HCT116 (cell line): ENCODE measurements around the gene RIT2. TPM values are rescaled to one million over a fixed set of nuclear protein-coding genes. Genes with fewer than 3 reads are reported as not detected.

Experiments
- ATAC-seq: fragments of 200-7000 bp; cut with Tn5 transposase; 2 replicates; pipeline ENCODE4 v1.9.1; 2020; ENCODE audit warnings: mild to moderate bottlenecking, moderate library complexity
- BruUV-seq: library from RNA; stranded (reverse); fragments of 400-500 nt; replicated peaks from 2 replicates; lab custom pipeline; 2021; lab: Mats Ljungman, UMichigan
- CTCF ChIA-PET: fragments of 300-600 bp; sonication (Branson Sonifier 250); formaldehyde crosslinking; loops from one replicate; lab custom pipeline; 2021; ENCODE audit warnings: antibody characterized with exemption; lab: Charles Lee
- POLR2A ChIA-PET: fragments of 300-600, 350-600 bp; sonication (Branson Sonifier 250); formaldehyde crosslinking; loops from one replicate; lab custom pipeline; 2021; ENCODE audit warnings: antibody characterized with exemption; lab: Charles Lee
- RAD21 ChIA-PET, 2 experiments: fragments of 300-600 bp; sonication (Branson Sonifier 250); formaldehyde crosslinking; loops; one replicate each; lab custom pipeline; 2023; ENCODE audit warnings: low total read pairs in 2 of 2; ENCODE audit not compliant: uncharacterized antibody in 2 of 2, unreplicated experiment in 2 of 2, low non-redundant PET in 1 of 2; lab: Charles Lee
- DNase-seq: peaks from one replicate; pipeline ENCODE4 v3.0.0-alpha.2; 2010; ENCODE audit warnings: low read depth, low spot score
- H2AFZ ChIP-seq: fragments of 200-600 bp; shearing (Covaris generic), sonication (generic); 2 replicates; pipeline ENCODE4 v1.6.1; 2017; ENCODE audit warnings: low read depth, mixed run types, mixed read lengths, antibody characterized with exemption, low read length; ENCODE audit not compliant: poor library complexity, severe bottlenecking
- H3K27ac ChIP-seq: 2 replicates; pipeline ENCODE4 v1.5.1; 2012; ENCODE audit warnings: low read depth, low read length
- H3K27me3 ChIP-seq: fragments of 200-600 bp; sonication (generic); 2 replicates; pipeline ENCODE4 v1.6.1; 2016; ENCODE audit warnings: mixed run types, low read length, mixed read lengths; ENCODE audit not compliant: insufficient read depth
- H3K36me3 ChIP-seq, 2 experiments: fragments of 200-500 bp in 1 of 2; fragments of 200-600 bp in 1 of 2; sonication (Bioruptor generic) in 1 of 2; sonication (generic) in 1 of 2; 2 replicates each; pipeline versions ENCODE4 v1.5.1 to v1.6.1; 2014 to 2016; ENCODE audit warnings: low read length in 2 of 2, inconsistent platforms in 1 of 2, mixed read lengths in 1 of 2, mixed run types in 1 of 2; ENCODE audit not compliant: insufficient read depth in 2 of 2, control insufficient read depth in 1 of 2
- H3K4me1 ChIP-seq, 2 experiments: fragments of 200-600 bp in 1 of 2; sonication (generic) in 1 of 2; 2 replicates each; pipeline versions ENCODE4 v1.5.1 to v1.6.1; 2012 to 2017; ENCODE audit warnings: low read length in 2 of 2, inconsistent platforms in 1 of 2, mild to moderate bottlenecking in 1 of 2, mixed read lengths in 1 of 2, mixed run types in 1 of 2, moderate library complexity in 1 of 2; ENCODE audit not compliant: insufficient read depth in 2 of 2, control insufficient read depth in 1 of 2
- H3K4me2 ChIP-seq: fragments of 200-600 bp; sonication (generic); 2 replicates; pipeline ENCODE4 v1.6.1; 2017; ENCODE audit warnings: mixed run types, low read length, mixed read lengths
- H3K4me3 ChIP-seq, 2 experiments: fragments of 200-600 bp in 1 of 2; sonication (generic) in 1 of 2; replicated peaks in 1 of 2; 2 replicates each; pipeline ENCODE4 v1.5.1; 2011 to 2016; ENCODE audit warnings: low read length in 2 of 2, control low read depth in 1 of 2, low read depth in 1 of 2, mild to moderate bottlenecking in 1 of 2, mixed read lengths in 1 of 2, mixed run types in 1 of 2
- H3K79me2 ChIP-seq: fragments of 200-600 bp; sonication (generic); 2 replicates; pipeline ENCODE4 v1.6.1; 2017; ENCODE audit warnings: mild to moderate bottlenecking, mixed run types, low read length, moderate library complexity, mixed read lengths; ENCODE audit not compliant: insufficient read depth
- H3K9ac ChIP-seq: fragments of 200-600 bp; sonication (generic); 2 replicates; pipeline ENCODE4 v1.6.1; 2016; ENCODE audit warnings: low read length, mixed read lengths
- H3K9me2 ChIP-seq: fragments of 200-600 bp; sonication (generic), shearing (Covaris generic); 2 replicates; pipeline ENCODE4 v1.6.1; 2017; ENCODE audit warnings: mixed run types, mild to moderate bottlenecking, moderate library complexity; ENCODE audit not compliant: insufficient read depth
- H3K9me3 ChIP-seq, 2 experiments: fragments of 200-500 bp in 1 of 2; fragments of 200-600 bp in 1 of 2; sonication (Bioruptor generic) in 1 of 2; sonication (generic) in 1 of 2; 2 replicates each; pipeline ENCODE4 v1.6.1; 2014 to 2017; ENCODE audit warnings: low read length in 2 of 2, mixed read lengths in 2 of 2, inconsistent platforms in 1 of 2, low read depth in 1 of 2, mild to moderate bottlenecking in 1 of 2, mixed run types in 1 of 2, moderate library complexity in 1 of 2; ENCODE audit not compliant: control insufficient read depth in 1 of 2, insufficient read depth in 1 of 2
- H4K20me1 ChIP-seq: fragments of 200-600 bp; sonication (generic), shearing (Covaris generic); 2 replicates; pipeline ENCODE4 v1.6.1; 2017; ENCODE audit warnings: mixed run types, mild to moderate bottlenecking, moderate library complexity; ENCODE audit not compliant: insufficient read depth
- ATF3 ChIP-seq: IDR thresholded peaks from 2 replicates; pipeline ENCODE4 v1.6.1; 2012
- ELF1 ChIP-seq: IDR thresholded peaks from 2 replicates; pipeline ENCODE4 v1.6.1; 2012; ENCODE audit warnings: low read depth, borderline replicate concordance
- EZH2 ChIP-seq: fragments of 200-600 bp; sonication (generic); IDR thresholded peaks from 2 replicates; pipeline ENCODE4 v1.6.1; 2017; ENCODE audit warnings: antibody characterized with exemption, mixed run types
- EZH2phosphoT487 ChIP-seq: fragments of 200-600 bp; IDR thresholded peaks from 2 replicates; pipeline ENCODE4 v1.6.1; 2018; ENCODE audit warnings: antibody characterized with exemption, borderline replicate concordance
- JUND ChIP-seq: IDR thresholded peaks from 2 replicates; pipeline ENCODE4 v1.6.1; 2012
- MAX ChIP-seq: IDR thresholded peaks from 2 replicates; pipeline ENCODE4 v1.6.1; 2012
- POLR2A ChIP-seq: IDR thresholded peaks from 2 replicates; pipeline ENCODE4 v1.7.0; 2011; ENCODE audit warnings: borderline replicate concordance; ENCODE audit not compliant: insufficient read depth, insufficient read length; ENCODE audit errors: extremely low read depth
- RAD21 ChIP-seq: IDR thresholded peaks from 2 replicates; pipeline ENCODE4 v1.6.1; 2012; ENCODE audit warnings: low read depth, mild to moderate bottlenecking
- SIN3A ChIP-seq: IDR thresholded peaks from 2 replicates; pipeline ENCODE4 v1.6.1; 2012; ENCODE audit warnings: low read depth
- TCF7L2 ChIP-seq: IDR thresholded peaks from 2 replicates; pipeline ENCODE4 v1.7.0; 2011; ENCODE audit warnings: borderline replicate concordance, inconsistent platforms; ENCODE audit not compliant: insufficient read depth, insufficient read length; ENCODE audit errors: extremely low read depth
- YY1 ChIP-seq: IDR thresholded peaks from 2 replicates; pipeline ENCODE4 v1.6.1; 2011; ENCODE audit warnings: low read length, low read depth, moderate library complexity, mild to moderate bottlenecking; ENCODE audit not compliant: insufficient replicate concordance; ENCODE audit errors: extremely low read depth
- ZFX ChIP-seq: fragments of 450-650 bp; IDR thresholded peaks from 2 replicates; pipeline ENCODE4 v1.6.1; 2017
- ZNF274 ChIP-seq: fragments of 200-500 bp; sonication (Bioruptor generic); IDR thresholded peaks from 2 replicates; pipeline ENCODE4 v1.6.1; 2014; ENCODE audit warnings: mild to moderate bottlenecking, low read depth, low read length, inconsistent platforms
- intact Hi-C: fragments of 100-400 bp; cut with micrococcal nuclease; formaldehyde crosslinking; loops from 2 replicates; pipeline ENCODE4 v1.10.0; 2022
- total RNA-seq: library from RNA; stranded (reverse); gene quantifications from one replicate; pipeline ENCODE4 v1.2.1, GENCODE V29; 2021; ENCODE audit not compliant: unreplicated experiment

RIT2 gene
- total RNA-seq, 1 experiment from 2014 or later = not detected

GRCh38 chr18:42830936-42831335 is 284.5 kb downstream of the RIT2 start:
- ATAC-seq (no peak), DNase-seq (no peak)
- ChIA-PET CTCF (no interaction called here), POLR2A (no interaction called here), RAD21 (no interaction called here)
- TF ChIP-seq ATF3 (no peak), YY1 (no peak), RAD21 (no peak), TCF7L2 (no peak), ELF1 (no peak), JUND (no peak), MAX (no peak), EZH2phosphoT487 (no peak), SIN3A (no peak), ZNF274 (no peak), ZFX (no peak), EZH2 (no peak), POLR2A (no peak)
- Histone ChIP-seq H4K20me1 (no peaks in the 10 kb centered on the region), H3K9me2 (no peaks in the 10 kb centered on the region), H3K9me3 (peaks cover 8 to 19% of the 10 kb centered on the region in 2 experiments; a peak in 3 of 4 replicates), H3K4me2 (no peak overlapping the region), H3K79me2 (no peaks in the 10 kb centered on the region), H3K36me3 (no peaks in the 10 kb centered on the region), H3K4me3 (no peak overlapping the region), H2AFZ (no peak overlapping the region), H3K4me1 (no peaks in the 10 kb centered on the region), H3K27ac (no peak overlapping the region), H3K9ac (no peak overlapping the region), H3K27me3 (no peaks in the 10 kb centered on the region)
- BruUV-seq = no TSS peak
- intact Hi-C loops = no loop called here
